SK-N-SH treated with all-trans-retinoic acid at 6 μM for 48 hours (cell line): ENCODE results near the gene OR6C2.

Experiments
- ATAC-seq: fragments of 200-7000 bp; cut with Tn5 transposase; 3 replicates; pipeline ENCODE4 v1.9.1; 2020; ENCODE audit warnings: mild to moderate bottlenecking, moderate library complexity
- ARNTL ChIP-seq: fragments of 450-650 bp; formaldehyde crosslinking; IDR thresholded peaks from 2 replicates; pipeline ENCODE4 v1.5.0; 2020; ENCODE audit warnings: low read depth, mild to moderate bottlenecking, moderate library complexity, borderline replicate concordance
- BACH2 ChIP-seq: fragments of 250-450 bp; sonication (Bioruptor Pico); IDR thresholded peaks from 2 replicates; pipeline ENCODE4 v1.9.0; 2021; ENCODE audit warnings: mild to moderate bottlenecking, borderline replicate concordance
- CREB5 ChIP-seq: fragments of 250-450 bp; sonication (Bioruptor Pico); IDR thresholded peaks from 2 replicates; pipeline ENCODE4 v1.5.1; 2020; ENCODE audit warnings: low read depth, mild to moderate bottlenecking, moderate library complexity
- CSDC2 ChIP-seq: fragments of 250-450 bp; sonication (Bioruptor Pico); IDR thresholded peaks from 2 replicates; pipeline ENCODE4 v1.5.0; 2020; ENCODE audit warnings: mild to moderate bottlenecking, moderate library complexity
- CSRNP3 ChIP-seq: fragments of 250-450 bp; sonication (Bioruptor Pico); IDR thresholded peaks from 2 replicates; pipeline ENCODE4 v1.5.1; 2021; ENCODE audit warnings: mild to moderate bottlenecking, moderate library complexity
- ESRRG ChIP-seq: fragments of 250-450 bp; sonication (Bioruptor Pico); IDR thresholded peaks from 2 replicates; pipeline ENCODE4 v1.6.1; 2021; ENCODE audit warnings: mild to moderate bottlenecking
- GLIS3 ChIP-seq: fragments of 250-450 bp; sonication (Bioruptor Pico); IDR thresholded peaks from 2 replicates; pipeline ENCODE4 v1.5.0; 2020; ENCODE audit warnings: mild to moderate bottlenecking, moderate library complexity
- ISL1 ChIP-seq: fragments of 250-450 bp; sonication (Bioruptor Pico); IDR thresholded peaks from 2 replicates; pipeline ENCODE4 v2.1.2; 2022; ENCODE audit warnings: mild to moderate bottlenecking, moderate library complexity
- OSR1 ChIP-seq: fragments of 250-450 bp; sonication (Bioruptor Pico); IDR thresholded peaks from 2 replicates; pipeline ENCODE4 v1.8.0; 2022; ENCODE audit warnings: moderate library complexity, mild to moderate bottlenecking, inconsistent platforms
- PATZ1 ChIP-seq: fragments of 250-450 bp; sonication (Bioruptor Pico); IDR thresholded peaks from 2 replicates; pipeline ENCODE4 v1.8.0; 2020; ENCODE audit warnings: mild to moderate bottlenecking, moderate library complexity, borderline replicate concordance
- POU6F1 ChIP-seq: fragments of 250-450 bp; sonication (Bioruptor Pico); IDR thresholded peaks from 2 replicates; pipeline ENCODE4 v1.8.0; 2021; ENCODE audit warnings: low read depth, mild to moderate bottlenecking, moderate library complexity, borderline replicate concordance
- SNAI2 ChIP-seq: fragments of 250-450 bp; sonication (Bioruptor Pico); IDR thresholded peaks from 2 replicates; pipeline ENCODE4 v1.5.0; 2020; ENCODE audit warnings: mild to moderate bottlenecking, moderate library complexity
- TCF4 ChIP-seq: fragments of 250-450 bp; sonication (Bioruptor Pico); IDR thresholded peaks from 2 replicates; pipeline ENCODE4 v1.8.0; 2021; ENCODE audit warnings: mild to moderate bottlenecking, moderate library complexity, borderline replicate concordance
- TOX ChIP-seq: fragments of 250-450 bp; sonication (Bioruptor Pico); IDR thresholded peaks from 2 replicates; pipeline ENCODE4 v1.8.0; 2021; ENCODE audit warnings: mild to moderate bottlenecking, moderate library complexity, borderline replicate concordance
- TSHZ2 ChIP-seq: fragments of 250-450 bp; sonication (Bioruptor Pico); IDR thresholded peaks from 2 replicates; pipeline ENCODE4 v1.5.0; 2020; ENCODE audit warnings: mild to moderate bottlenecking, moderate library complexity
- ZFP3 ChIP-seq: fragments of 250-450 bp; sonication (Bioruptor Pico); IDR thresholded peaks from 2 replicates; pipeline ENCODE4 v1.5.0; 2020; ENCODE audit warnings: mild to moderate bottlenecking, moderate library complexity
- ZFP30 ChIP-seq: fragments of 450-650 bp; formaldehyde crosslinking; IDR thresholded peaks from 2 replicates; pipeline ENCODE4 v1.5.0; 2022; ENCODE audit warnings: mild to moderate bottlenecking, moderate library complexity
- ZNF565 ChIP-seq: fragments of 450-650 bp; formaldehyde crosslinking; conservative IDR thresholded peaks from 2 replicates; pipeline ENCODE4 v1.5.0; 2020; ENCODE audit warnings: low read depth, mild to moderate bottlenecking, moderate library complexity
- ZNF70 ChIP-seq: fragments of 450-650 bp; formaldehyde crosslinking; IDR thresholded peaks from 2 replicates; pipeline ENCODE4 v1.5.0; 2020; ENCODE audit warnings: mild to moderate bottlenecking, moderate library complexity

OR6C2 gene

GRCh38 chr12:55467836-55468235 is 24.0 kb downstream of the OR6C2 start:
- no peak for ATAC-seq
- TF ChIP-seq SNAI2: no peak
- TF ChIP-seq CREB5 (CRISPR knock-in tag): no peak
- TF ChIP-seq TSHZ2 (CRISPR knock-in tag): no peak
- TF ChIP-seq ZFP30 (CRISPR knock-in tag): no peak
- TF ChIP-seq CSDC2: no peak
- TF ChIP-seq ISL1 (CRISPR knock-in tag): no peak
- TF ChIP-seq GLIS3 (CRISPR knock-in tag): no peak
- TF ChIP-seq ARNTL (CRISPR knock-in tag): no peak
- no peak for TF ChIP-seq CSRNP3 (CRISPR knock-in tag)
- TF ChIP-seq POU6F1 (CRISPR knock-in tag): no peak
- TF ChIP-seq TOX (CRISPR knock-in tag): no peak
- no peak for TF ChIP-seq OSR1 (CRISPR knock-in tag)
- TF ChIP-seq ZNF565 (CRISPR knock-in tag): no peak
- no peak for TF ChIP-seq ZFP3
- no peak for TF ChIP-seq PATZ1 (CRISPR knock-in tag)
- no peak for TF ChIP-seq BACH2 (CRISPR knock-in tag)
- no peak for TF ChIP-seq ZNF70 (CRISPR knock-in tag)
- TF ChIP-seq, all 23 proteins: peak for 0

- no peak for ATAC-seq
- no peak for TF ChIP-seq ZFP30 (CRISPR knock-in tag)
- no peak for TF ChIP-seq ESRRG (CRISPR knock-in tag)
These were observed 25.4 kb downstream of the OR6C2 start for GRCh38 chr12:55469291-55469690.

- no peak for ATAC-seq
These were observed 26.4 kb downstream of the OR6C2 start, which contains the start of gene OR6C70 for GRCh38 chr12:55470088-55470829. OR6C70 (minus strand) TSS chr12:55470138; CDS start chr12:55470138, 0 bp downstream.

More at GRCh38 chr12:55470088-55470829, 26.4 kb downstream of the OR6C2 start, which contains the start of gene OR6C70:
- no peak for TF ChIP-seq ARNTL (CRISPR knock-in tag)
- no peak for TF ChIP-seq TCF4 (CRISPR knock-in tag)
- no peak for TF ChIP-seq BACH2 (CRISPR knock-in tag)
- no peak for TF ChIP-seq ZNF70 (CRISPR knock-in tag)
- TF ChIP-seq PATZ1 (CRISPR knock-in tag): no peak
- TF ChIP-seq POU6F1 (CRISPR knock-in tag): no peak
